Neural progenitor cell (in vitro differentiated cells): ENCODE data around the gene PCNX2. TPM values are rescaled to one million over a fixed set of nuclear protein-coding genes. Genes with fewer than 3 reads are reported as not detected.

Experiments
- DNase-seq: peaks from one replicate; pipeline ENCODE4 v3.0.0-alpha.2; 2016; ENCODE audit warnings: low spot score
- H2AFZ ChIP-seq: fragments of 200-600 bp; sonication (generic); replicated peaks from 2 replicates; pipeline ENCODE4 v1.6.1; 2016; ENCODE audit warnings: antibody characterized with exemption
- H3F3A ChIP-seq: fragments of 200-600 bp; sonication (generic); 2 replicates; pipeline ENCODE4 v1.6.1; 2016; ENCODE audit warnings: antibody characterized with exemption, low read depth
- H3K27ac ChIP-seq: fragments of 200-600 bp; sonication (generic); 2 replicates; pipeline ENCODE4 v1.5.1; 2016; ENCODE audit warnings: mild to moderate bottlenecking
- H3K27me3 ChIP-seq: fragments of 200-600 bp; sonication (generic); 2 replicates; pipeline ENCODE4 v1.6.1; 2016; ENCODE audit warnings: mild to moderate bottlenecking, moderate library complexity
- H3K36me3 ChIP-seq: fragments of 200-600 bp; sonication (generic); 2 replicates; pipeline ENCODE4 v1.5.1; 2016
- H3K4me1 ChIP-seq: fragments of 200-600 bp; sonication (generic); 2 replicates; pipeline ENCODE4 v1.6.1; 2016; ENCODE audit warnings: mixed run types
- H3K4me2 ChIP-seq: fragments of 200-600 bp; sonication (generic); 2 replicates; pipeline ENCODE4 v1.6.1; 2016
- H3K4me3 ChIP-seq: fragments of 200-600 bp; sonication (generic); 2 replicates; pipeline ENCODE4 v1.5.1; 2016
- H3K79me2 ChIP-seq: fragments of 200-600 bp; sonication (generic); 2 replicates; pipeline ENCODE4 v1.6.1; 2016; ENCODE audit warnings: low read depth
- H3K9ac ChIP-seq: fragments of 200-600 bp; sonication (generic); 2 replicates; pipeline ENCODE4 v1.6.1; 2016
- H3K9me3 ChIP-seq: fragments of 200-600 bp; sonication (generic); 2 replicates; pipeline ENCODE4 v1.5.1; 2016; ENCODE audit warnings: low read depth
- H4K20me1 ChIP-seq: fragments of 200-600 bp; sonication (generic); 2 replicates; pipeline ENCODE4 v1.6.1; 2016; ENCODE audit warnings: low read depth
- H3K27ac Mint-ChIP-seq: 3 replicates; pipeline ENCODE4 v1.8.0; 2021; ENCODE audit warnings: mixed read lengths
- H3K27me3 Mint-ChIP-seq: 2 replicates; pipeline ENCODE4 v1.8.0; 2022; ENCODE audit warnings: low read depth, mild to moderate bottlenecking, inconsistent platforms, moderate library complexity, mixed read lengths; ENCODE audit not compliant: insufficient read depth
- H3K36me3 Mint-ChIP-seq: 3 replicates; pipeline ENCODE4 v1.8.0; 2021; ENCODE audit warnings: mixed read lengths
- H3K4me1 Mint-ChIP-seq: 3 replicates; pipeline ENCODE4 v1.8.0; 2021; ENCODE audit warnings: mixed read lengths
- H3K4me3 Mint-ChIP-seq: 3 replicates; pipeline ENCODE4 v1.8.0; 2021; ENCODE audit warnings: mild to moderate bottlenecking, moderate library complexity, mixed read lengths
- H3K9me3 Mint-ChIP-seq: 3 replicates; pipeline ENCODE4 v1.8.0; 2020; ENCODE audit warnings: mixed read lengths
- CTCF ChIP-seq: fragments of 200-600 bp; sonication (generic); IDR thresholded peaks from 2 replicates; pipeline ENCODE4 v1.5.1; 2017; ENCODE audit warnings: antibody characterized with exemption, mild to moderate bottlenecking
- EZH2 ChIP-seq: fragments of 200-600 bp; sonication (generic); IDR thresholded peaks from 2 replicates; pipeline ENCODE4 v1.6.1; 2017; ENCODE audit warnings: antibody characterized with exemption, mild to moderate bottlenecking, moderate library complexity
- EZH2phosphoT487 ChIP-seq: fragments of 200-600 bp; sonication (generic); IDR thresholded peaks from 2 replicates; pipeline ENCODE4 v1.6.1; 2017; ENCODE audit warnings: antibody characterized with exemption
- total RNA-seq: library from RNA; depleted of rRNA; stranded (reverse); fragments of >200 nt; gene quantifications from 2 replicates; pipeline ENCODE4 v1.2.3, GENCODE V29; 2015; ENCODE audit warnings: low replicate concordance

The PCNX2 gene
- total RNA-seq, 1 donor from 2014 or later: 30.8 TPM

GRCh38 chr1:233040494-233040893, 255.0 kb downstream of the PCNX2 start:
- H3K4me1 Mint-ChIP-seq: peaks cover 12% of the 10 kb centered on the region
- Histone ChIP-seq H4K20me1 (no peaks in the 10 kb centered on the region), H3K4me3 (no peak overlapping the region), H3K27ac (no peak overlapping the region), H3K4me2 (no peak overlapping the region), H3K4me1 (no peaks in the 10 kb centered on the region), H3K36me3 (no peaks in the 10 kb centered on the region), H3K9me3 (no peaks in the 10 kb centered on the region), H3K79me2 (no peaks in the 10 kb centered on the region), H2AFZ (no peak overlapping the region), H3K9ac (no peak overlapping the region), H3F3A (no peaks in the 10 kb centered on the region), H3K27me3 (no peaks in the 10 kb centered on the region)
- TF ChIP-seq CTCF (no peak), EZH2phosphoT487 (no peak), EZH2 (no peak)
- DNase-seq: no peak
- no peak overlapping the region for H3K27ac Mint-ChIP-seq
- no peaks in the 10 kb centered on the region for H3K27me3 Mint-ChIP-seq
- no peak overlapping the region for H3K4me3 Mint-ChIP-seq
- H3K9me3 Mint-ChIP-seq: no peaks in the 10 kb centered on the region
- H3K36me3 Mint-ChIP-seq: no peaks in the 10 kb centered on the region

DNA sequence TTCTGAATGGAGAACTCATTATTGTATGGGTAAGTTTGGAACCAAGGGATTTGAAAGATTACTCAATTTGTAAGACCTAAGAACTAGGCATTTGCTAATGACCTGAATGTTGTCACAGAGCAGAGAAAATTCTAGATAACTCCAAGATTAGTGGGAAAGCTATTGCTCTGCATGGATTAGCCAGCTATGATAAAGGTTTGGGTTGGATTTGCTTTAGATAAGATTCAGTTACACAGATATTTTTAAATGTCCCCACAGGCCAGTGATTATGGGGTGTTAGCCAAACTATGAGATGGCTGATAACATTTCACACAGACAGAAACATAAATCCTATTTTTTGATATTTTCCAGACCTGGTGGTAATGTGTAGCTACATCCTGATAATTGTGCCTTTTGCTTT, 256.9 kb downstream of the PCNX2 start:
- H3K27ac Mint-ChIP-seq: no peak overlapping the region
- no peaks in the 10 kb centered on the region for H3K36me3 Mint-ChIP-seq
- no peaks in the 10 kb centered on the region for H3K9me3 Mint-ChIP-seq
- H3F3A ChIP-seq: no peaks in the 10 kb centered on the region
- no peaks in the 10 kb centered on the region for H3K36me3 ChIP-seq
- H2AFZ ChIP-seq: no peak overlapping the region
- H3K4me2 ChIP-seq: no peak overlapping the region
- H3K4me3 Mint-ChIP-seq: no peak overlapping the region
- no peak overlapping the region for H3K4me3 ChIP-seq
- no peaks in the 10 kb centered on the region for H4K20me1 ChIP-seq
- H3K4me1 Mint-ChIP-seq: peaks cover 12% of the 10 kb centered on the region
- no peak overlapping the region for H3K27ac ChIP-seq
- peaks cover 2% of the 10 kb centered on the region for H3K27me3 Mint-ChIP-seq
- H3K4me1 ChIP-seq: no peaks in the 10 kb centered on the region
- H3K27me3 ChIP-seq: no peaks in the 10 kb centered on the region
- DNase-seq: no peak
- no peaks in the 10 kb centered on the region for H3K79me2 ChIP-seq
- H3K9ac ChIP-seq: no peak overlapping the region
- no peaks in the 10 kb centered on the region for H3K9me3 ChIP-seq
- TF ChIP-seq CTCF (no peak), EZH2phosphoT487 (no peak), EZH2 (no peak)

GRCh38 chr1:233037843-233038242, 257.7 kb downstream of the PCNX2 start:
- H3K36me3 Mint-ChIP-seq: no peaks in the 10 kb centered on the region
- Histone ChIP-seq H3K4me3 (no peak overlapping the region), H3K9me3 (no peaks in the 10 kb centered on the region), H3F3A (no peaks in the 10 kb centered on the region), H3K4me1 (no peaks in the 10 kb centered on the region), H3K27me3 (no peaks in the 10 kb centered on the region), H3K79me2 (no peaks in the 10 kb centered on the region), H3K36me3 (no peaks in the 10 kb centered on the region), H4K20me1 (no peaks in the 10 kb centered on the region), H2AFZ (no peak overlapping the region), H3K9ac (no peak overlapping the region), H3K4me2 (no peak overlapping the region), H3K27ac (no peak overlapping the region)
- no peaks in the 10 kb centered on the region for H3K9me3 Mint-ChIP-seq
- no peak for TF ChIP-seq CTCF
- no peak for TF ChIP-seq EZH2phosphoT487
- TF ChIP-seq EZH2: no peak
- no peak overlapping the region for H3K27ac Mint-ChIP-seq
- no peak overlapping the region for H3K4me3 Mint-ChIP-seq
- peaks cover 2% of the 10 kb centered on the region for H3K27me3 Mint-ChIP-seq
- DNase-seq: no peak
- H3K4me1 Mint-ChIP-seq: peaks cover 15% of the 10 kb centered on the region

DNA sequence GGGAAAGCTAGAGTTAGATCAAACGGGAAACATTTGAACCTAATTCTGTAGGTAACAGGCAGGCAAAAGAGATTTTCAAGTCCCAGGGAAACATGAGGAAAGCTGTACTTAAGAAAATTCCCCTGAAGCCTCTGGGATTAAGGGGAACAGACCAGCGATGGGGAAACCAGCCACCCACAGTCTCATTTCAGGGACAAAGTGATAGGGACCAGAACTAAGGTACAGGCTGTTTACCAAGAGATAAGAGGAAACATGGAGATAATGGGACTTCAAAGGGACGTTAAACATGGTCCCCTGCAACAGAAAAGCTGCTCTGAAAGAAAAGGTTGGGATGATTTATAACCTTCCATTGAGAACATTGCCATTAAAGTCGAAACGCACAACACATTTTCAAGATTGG, 260.7 kb downstream of the PCNX2 start:
- Mint-ChIP-seq H3K27ac (no peak overlapping the region), H3K4me3 (no peak overlapping the region), H3K36me3 (no peaks in the 10 kb centered on the region), H3K27me3 (peaks cover 4% of the 10 kb centered on the region), H3K4me1 (peaks cover 18% of the 10 kb centered on the region), H3K9me3 (no peaks in the 10 kb centered on the region)
- no peak overlapping the region for H3K4me2 ChIP-seq
- H3K9me3 ChIP-seq: no peaks in the 10 kb centered on the region
- H3K9ac ChIP-seq: no peak overlapping the region
- H3K79me2 ChIP-seq: no peaks in the 10 kb centered on the region
- no peak overlapping the region for H3K27ac ChIP-seq
- no peaks in the 10 kb centered on the region for H3K36me3 ChIP-seq
- no peak for DNase-seq
- H2AFZ ChIP-seq: no peak overlapping the region
- no peaks in the 10 kb centered on the region for H4K20me1 ChIP-seq
- H3F3A ChIP-seq: no peaks in the 10 kb centered on the region
- no peak overlapping the region for H3K4me3 ChIP-seq
- TF ChIP-seq EZH2 (no peak), CTCF (no peak), EZH2phosphoT487 (no peak)
- H3K27me3 ChIP-seq: no peaks in the 10 kb centered on the region
- no peaks in the 10 kb centered on the region for H3K4me1 ChIP-seq
